COLO829 (cell line): ENCODE results near the gene HGD.
A peak's percentile ranks its signal among the peaks of the same experiment; 100 is the strongest.
"Not testable (repeated sequence)": the region's sequence is repeated elsewhere in the genome, so short reads cannot be mapped to it uniquely, and the experiment has no call there.

Experiments
- DNase-seq: peaks from one replicate; pipeline ENCODE4 v3.0.0; 2012; ENCODE audit warnings: low spot score

HGD gene, protein sequence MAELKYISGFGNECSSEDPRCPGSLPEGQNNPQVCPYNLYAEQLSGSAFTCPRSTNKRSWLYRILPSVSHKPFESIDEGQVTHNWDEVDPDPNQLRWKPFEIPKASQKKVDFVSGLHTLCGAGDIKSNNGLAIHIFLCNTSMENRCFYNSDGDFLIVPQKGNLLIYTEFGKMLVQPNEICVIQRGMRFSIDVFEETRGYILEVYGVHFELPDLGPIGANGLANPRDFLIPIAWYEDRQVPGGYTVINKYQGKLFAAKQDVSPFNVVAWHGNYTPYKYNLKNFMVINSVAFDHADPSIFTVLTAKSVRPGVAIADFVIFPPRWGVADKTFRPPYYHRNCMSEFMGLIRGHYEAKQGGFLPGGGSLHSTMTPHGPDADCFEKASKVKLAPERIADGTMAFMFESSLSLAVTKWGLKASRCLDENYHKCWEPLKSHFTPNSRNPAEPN

DNA sequence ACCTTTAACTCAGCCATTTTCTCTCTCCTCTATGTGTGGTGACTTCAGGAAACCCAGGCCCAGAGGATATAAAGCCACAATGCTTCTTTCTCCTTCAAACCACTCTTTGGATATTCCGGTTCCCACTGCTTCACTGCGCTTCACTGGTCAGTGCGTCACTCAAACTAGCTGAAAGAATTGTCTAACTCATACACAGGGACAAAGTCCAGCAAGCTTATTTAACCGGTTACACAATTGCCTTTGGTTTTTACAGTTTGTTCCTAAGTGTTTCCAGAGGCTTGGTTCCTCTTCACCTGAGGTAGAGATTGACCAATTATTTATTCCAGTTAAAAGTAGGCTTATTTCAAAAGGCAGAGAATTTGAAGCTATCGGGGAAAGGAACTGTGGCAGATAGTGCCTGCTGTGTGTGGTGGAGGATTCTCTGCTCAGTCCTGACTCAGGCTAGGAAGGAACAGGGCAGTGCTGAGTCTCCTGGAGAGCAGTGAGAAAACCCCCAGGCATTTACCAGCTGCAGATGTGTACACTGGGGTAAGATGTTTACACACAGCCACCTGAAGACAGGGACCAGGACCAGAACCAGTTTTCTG lies at the start of gene HGD:
Gene HGD (minus strand): TSS at position 145 of the 587 bp plus-strand sequence. CDS start 128 bp downstream, at position 17.
- DNase-seq: no peak

DNA sequence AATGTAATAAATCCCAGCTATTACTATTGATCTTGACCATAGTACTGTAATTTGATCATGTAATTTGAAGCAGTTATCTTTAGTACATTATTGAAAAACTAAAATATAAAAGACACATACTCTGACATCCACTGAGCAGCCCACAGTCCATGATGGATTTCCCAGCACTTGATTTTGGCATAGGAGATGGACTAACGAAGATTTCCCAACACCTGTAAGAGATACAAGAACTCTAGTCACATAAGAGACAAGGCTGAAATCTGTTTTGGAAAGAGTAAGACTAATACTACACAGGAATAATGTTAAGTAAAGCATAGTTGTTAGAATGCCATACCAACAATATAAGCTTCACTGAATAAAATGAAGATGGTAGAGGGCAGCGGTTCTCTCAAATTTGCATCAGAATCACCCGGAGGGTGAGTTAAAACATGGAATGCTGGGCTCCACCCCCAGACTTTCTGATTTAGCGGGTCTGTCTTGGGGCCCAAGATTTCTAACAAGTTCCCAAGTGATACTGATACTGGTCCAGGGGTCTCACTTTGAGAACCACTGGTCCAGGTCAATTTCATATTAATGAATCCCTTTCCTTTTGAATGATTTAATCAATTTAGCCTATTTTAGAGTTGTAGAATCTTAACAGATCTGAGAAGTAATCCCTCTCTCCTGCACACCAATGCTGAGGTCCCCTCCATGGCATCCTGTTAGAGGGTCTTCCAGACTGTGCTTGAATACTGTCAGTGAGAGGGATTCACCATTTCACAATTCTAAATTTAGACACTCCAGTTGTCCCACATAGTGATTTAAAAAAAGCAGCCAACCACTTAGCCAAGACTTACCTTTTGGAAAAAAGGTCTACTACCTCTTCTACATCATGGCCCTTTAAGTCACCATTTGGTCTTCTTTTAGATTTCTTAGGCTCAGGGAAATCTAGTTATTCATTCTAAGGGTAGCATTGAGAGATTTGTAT lies 48.8 kb upstream of the HGD start:
- DNase-seq: no peak

DNA sequence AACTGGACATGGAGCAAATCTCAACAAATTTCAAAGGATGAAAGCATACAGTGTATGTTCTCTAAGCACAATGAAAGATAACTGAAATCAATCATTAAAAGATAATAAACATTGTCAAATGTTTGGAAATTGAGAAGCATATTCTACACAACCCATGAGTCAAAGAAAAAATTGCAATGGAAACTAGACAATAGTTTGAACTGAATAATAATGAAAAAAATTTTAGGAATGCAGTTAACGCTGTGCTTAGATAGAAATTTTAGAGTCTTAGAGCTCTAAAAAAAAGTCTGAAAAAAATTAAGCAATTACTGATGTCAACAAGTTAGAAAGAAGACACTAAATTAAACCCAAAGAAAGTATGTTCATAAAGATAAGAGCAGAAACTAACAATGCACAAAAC lies 44.8 kb upstream of the HGD start:
- DNase-seq: no peak

DNA sequence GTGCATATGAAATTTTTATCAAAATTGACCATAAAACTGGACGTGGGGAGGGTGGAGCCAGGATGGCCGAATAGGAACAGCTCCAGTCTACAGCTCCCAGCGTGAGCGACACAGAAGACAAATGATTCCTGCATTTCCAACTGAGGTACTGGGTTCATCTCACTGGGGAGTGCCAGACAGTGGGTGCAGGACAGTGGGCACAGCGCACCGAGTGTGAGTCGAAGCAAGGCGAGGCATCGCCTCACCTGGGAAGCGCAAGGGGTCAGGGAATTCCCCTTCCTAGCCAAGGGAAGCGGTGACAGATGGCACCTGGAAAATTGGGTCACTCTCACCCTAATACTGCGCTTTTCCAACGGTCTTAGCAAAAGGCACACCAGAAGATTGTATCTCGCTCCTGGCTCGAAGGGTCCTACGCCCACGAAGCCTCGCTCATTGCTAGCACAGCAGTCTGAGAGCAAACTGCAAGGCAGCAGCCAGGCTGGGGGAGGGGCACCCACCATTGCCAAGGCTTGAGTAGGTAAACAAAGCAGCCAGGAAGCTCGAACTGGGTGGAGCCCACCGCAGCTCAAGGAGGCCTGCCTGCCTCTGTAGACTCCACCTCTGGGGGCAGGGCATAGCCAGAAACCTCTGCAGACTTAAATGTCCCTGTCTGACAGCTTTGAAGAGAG lies 37.3 kb upstream of the HGD start:
- DNase-seq: not testable (repeated sequence)

DNA sequence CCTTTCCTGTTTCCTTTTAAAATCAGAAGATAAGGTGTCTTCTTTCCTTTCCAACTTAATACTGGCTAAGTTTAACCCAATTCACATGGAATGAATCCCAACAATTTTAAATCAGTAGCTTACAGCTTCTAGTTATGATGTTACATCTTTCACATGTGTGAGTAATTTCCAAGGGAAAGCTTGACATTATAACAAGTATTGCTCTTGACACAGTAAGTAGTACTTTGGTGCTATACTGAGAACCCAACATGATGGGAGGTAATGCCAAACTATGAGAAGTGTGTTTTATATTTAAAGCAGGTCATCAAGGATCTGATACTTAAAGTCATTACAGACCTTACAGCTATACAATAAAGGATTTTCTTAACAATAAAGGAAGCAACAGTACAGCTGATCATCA lies 31.2 kb upstream of the HGD start:
- DNase-seq: no peak

DNA sequence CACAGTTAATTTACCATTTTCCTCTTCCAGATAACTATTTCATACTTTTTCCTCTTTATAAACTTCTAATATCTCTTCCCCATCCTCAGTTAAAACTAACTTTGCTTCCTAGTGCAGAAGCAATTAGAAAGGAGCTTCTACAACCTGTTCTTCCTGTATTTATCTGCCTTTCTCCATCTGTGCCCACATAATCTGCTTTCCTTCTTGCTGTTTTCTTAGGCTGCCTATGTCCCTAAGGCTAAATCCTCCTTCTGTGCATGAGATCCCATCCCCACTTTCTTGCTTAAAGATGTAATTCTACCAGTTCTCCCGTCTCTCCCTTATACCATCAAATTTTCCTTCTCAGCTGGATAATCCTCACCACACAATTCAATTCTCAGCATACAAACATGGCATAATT lies 28.3 kb upstream of the HGD start:
- no peak for DNase-seq

DNA sequence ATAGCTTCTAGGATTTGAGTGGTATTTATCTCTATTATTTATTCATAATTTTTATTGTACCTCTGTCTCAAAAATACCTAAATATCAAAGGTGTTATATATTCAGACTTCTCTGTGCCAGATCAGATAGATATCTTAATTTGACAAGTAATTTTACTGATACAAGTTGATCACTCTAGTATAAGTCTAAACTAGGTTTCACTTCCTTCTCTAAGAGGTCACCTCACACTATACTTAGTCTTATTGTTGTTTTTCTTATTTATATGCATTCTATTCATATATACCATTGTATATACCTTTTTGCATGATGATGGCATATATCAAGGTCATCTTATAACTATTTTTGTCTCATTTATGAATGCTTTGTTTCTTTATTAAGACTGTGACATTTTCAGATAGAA lies 26.4 kb upstream of the HGD start:
- no peak for DNase-seq

DNA sequence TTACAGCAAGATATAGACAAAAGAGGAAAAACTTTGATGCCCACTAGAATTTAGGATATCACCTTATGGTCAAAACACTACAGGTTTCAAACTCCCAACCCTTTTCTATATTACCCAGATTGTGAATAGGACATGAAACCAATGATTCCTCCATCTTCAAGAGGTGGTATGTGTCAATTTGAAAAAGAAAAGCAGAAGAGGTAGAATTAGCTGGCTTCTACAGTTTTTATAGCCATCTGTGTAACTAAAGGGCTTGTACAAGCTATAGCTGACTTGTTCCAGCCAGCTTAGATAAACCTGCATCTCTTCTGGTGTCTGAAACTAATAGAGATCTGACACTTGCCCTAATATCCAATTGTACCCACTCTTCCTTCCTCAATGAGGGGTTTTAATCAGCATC lies 24.9 kb upstream of the HGD start:
- no peak for DNase-seq

DNA sequence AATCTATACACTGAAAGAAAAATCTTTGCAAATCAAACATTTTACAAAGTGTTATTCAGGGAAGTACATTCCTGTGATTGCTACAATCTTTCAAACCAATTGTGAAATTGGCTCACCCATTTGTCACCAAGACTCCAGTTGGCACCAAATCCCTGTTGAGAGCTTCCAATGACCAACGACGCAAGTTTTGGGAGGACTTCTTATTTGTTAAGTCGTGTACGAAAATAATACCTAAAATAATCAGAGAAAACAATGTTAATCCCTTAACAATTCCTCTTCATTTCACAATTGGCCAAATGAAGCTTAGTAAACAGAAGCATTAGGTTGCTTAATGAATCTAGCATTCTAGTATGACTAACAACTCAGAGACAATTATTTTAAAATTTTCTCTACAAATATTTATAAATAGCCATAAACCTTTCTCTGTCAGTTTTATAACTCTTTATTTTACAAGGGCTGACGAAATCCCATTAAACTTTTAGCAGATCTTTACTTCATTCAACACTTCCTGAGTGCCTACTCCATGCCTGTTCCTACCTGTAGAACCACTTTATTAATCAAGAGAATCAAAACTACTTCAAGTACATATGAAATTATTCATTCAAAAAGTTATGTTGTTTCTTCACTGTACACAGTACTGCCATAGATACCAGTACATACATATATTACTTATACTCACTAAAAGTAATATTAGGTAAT lies 24.0 kb upstream of the HGD start:
- DNase-seq: no peak

DNA sequence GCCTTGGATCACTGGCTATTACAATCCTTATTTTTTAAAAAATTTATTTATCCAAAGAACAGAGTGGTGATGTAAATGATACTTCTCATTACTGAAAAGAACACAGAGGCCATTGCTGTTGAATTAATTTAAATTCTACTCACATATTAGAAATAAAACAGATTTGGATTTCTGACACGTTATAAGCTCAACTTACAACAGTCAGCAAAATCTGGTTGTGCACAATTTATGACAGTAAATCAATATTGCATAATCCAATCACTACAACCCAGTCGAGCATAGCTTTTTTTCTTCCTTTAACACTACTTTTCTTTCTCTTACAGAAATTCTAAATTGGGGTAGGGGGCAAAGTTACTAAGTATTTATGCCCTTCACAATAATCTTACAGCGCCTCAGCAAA lies 17.3 kb upstream of the HGD start:
- DNase-seq: no peak

DNA sequence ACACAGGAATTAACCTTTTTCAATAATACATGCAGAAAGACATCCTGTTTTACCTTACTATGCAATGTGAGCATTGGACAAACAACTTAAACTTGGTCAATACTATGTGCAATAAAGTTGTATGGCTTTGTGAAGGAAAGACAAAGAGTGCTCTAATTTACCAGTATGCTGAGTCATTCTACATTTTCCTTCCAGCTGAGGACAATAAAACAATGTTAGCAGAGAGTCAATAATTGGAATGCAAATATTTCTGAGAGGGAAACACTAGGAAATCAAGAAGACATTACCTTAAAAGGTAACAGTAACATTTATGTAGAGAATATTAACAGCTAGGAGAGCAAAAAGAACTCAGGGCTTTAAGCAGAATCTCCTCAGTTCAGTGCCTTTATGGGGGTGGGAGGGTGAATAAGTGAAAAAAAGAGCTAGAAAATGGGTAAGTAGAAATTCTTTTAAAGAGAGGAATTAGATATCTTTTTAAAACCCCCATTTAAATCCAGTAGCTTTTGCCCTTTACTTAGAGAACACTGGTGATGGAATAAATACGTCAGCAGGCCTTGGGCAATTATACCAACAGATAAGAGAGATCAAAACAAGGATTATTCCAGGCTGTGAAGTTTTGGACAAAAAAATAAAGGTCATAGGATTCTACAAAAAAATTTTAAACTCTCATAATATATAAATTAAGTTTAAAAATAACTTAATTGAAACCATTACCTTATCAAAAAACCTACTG lies 11.6 kb upstream of the HGD start:
- DNase-seq: peak; percentile 25

DNA sequence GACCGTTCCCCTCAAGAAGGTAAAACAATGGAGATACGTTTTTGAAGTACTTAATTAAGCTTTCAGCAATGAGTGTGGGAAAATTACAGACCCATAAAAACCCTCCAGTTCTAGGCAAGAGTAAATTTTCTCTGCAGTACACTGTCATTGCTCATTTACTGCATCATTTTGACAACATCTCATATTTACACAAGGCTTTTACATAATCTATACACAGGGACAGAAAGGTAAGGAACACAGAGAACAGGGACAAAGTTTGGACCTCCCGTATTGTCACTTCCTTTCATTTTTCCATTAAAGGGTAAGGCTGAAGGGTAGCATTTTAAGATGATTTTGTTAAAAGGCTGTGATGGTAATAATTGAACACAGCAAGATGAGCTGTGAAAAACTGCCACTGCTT lies 7.4 kb upstream of the HGD start:
- DNase-seq: no peak

DNA sequence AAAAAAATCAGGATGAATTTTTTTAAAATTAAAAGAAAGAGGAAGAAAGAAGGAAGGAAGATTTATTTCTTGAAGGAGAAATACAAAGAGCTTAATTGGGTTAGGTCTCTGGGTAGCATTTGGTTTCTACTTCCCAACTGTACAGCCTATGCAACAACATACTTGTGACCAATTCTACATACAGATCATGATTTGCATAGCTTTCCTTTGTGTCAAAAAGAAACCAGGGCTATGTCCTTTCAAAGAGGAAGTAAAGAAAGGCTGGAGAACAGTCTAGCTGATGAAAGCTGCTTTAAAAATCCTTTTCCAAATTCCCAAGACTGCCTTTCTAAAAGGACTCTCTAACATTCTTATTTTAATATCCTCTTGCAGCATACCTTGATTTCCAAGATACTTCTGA lies 6.1 kb upstream of the HGD start:
- DNase-seq: no peak

DNA sequence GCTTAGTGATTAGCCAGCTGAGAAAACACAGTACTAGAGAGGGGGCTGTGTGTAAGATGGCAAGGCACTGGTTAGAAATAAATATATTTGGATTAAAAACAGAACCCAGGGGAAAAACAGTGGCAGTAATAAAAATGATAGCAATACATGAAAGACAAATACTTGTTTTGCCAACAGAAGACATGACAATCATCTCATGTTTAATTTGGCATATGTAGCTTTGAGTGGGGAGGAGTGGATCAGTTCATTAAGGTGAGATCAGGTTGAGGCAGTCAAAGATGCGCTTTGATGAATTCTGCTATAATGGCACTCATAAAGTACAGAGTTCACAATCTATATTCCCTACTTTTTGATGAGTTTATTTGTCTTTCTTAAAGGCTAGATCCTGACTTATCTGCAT lies 3.4 kb upstream of the HGD start:
- DNase-seq: no peak

DNA sequence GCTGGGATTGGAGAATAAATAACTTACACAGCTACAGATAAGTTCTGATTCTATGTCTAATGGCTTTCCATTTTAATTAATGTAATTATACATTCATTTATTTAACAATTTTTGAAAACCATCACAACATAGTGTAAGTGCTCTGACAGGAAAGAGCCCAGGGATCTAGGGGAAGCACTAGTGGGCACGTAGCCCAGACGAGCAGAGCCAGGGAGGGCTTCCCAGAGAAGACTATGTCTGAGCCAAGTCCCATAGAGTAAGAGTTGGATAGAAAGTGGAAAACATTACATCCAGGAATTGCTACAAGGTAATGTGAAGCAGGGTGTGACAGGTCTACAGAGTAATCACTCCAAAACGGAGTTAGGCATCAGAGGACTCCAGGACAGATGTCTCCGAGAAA lies 2.9 kb upstream of the HGD start:
- no peak for DNase-seq

DNA sequence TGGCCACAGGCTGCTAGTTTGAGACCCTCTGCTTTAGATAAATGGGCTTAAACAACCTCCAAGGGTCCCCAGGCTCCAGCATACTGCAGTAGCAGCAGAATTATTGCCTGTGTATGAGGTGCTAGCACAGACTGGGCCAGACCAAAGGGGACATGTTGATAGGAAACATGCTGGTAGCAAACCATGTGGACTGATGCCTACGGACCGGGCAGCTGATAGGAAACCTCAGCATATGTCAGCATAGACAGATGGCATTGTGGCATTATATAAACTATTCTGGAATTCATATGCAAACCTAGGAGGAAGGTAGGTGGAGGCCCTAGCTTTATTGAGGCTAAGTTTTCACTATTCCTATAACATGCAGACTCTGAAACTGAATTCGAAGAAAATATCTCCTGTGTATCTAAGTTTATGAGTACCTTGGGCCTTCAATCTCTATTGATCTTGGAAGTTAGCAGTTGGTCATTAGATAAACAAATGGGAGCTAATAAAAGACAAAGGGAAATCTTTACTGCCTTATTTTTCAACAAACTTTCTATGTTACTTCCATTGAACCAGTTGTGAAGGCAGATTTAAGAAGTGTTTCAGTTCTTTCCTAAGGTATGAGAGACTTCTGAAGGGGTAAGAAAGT lies 1.7 kb upstream of the HGD start:
- DNase-seq: no peak

DNA sequence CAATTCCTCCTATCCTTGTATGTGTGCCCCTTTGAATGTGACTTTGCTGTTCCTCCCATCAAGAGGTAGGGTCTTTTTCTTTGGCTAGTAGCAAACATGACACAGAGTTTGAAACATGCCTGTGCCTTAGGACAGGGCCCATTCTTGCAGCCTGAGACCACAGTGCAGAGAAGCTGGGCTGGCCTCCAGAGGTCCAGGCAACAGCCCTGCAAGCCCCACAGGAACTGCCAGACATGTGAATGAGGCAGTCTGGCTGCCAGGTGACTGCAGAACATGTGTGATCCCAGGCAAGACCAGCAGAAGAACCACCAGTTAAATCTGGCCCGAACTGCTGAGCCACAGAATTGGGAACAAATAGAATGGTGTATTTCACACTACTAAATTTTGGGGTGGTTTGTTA lies 1.2 kb upstream of the HGD start:
- no peak for DNase-seq

DNA sequence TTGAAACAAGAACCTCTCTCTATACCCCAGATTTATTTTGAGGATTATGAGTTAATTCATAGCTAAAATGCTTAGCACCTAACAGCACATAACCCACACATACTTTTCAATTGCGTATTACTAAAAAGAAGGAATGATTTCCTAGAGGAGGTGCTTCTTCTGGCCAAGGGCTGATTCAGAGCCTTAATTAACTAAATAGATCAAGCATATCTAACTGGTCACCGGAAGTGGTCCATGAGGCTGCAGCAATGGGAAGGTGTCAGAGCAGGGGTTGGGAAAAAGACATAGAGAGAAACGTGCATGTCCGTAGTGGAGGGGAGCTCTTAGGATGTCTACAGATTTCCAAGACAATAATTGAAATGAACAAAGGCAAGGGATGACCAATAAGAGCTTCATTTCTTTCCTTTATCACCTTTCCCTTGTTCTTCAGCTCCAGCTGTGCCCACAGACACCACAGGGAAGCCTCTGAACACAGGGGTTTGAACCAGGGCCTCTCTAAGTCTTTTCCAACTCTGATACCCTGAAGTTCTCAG lies 467 bp downstream of the HGD start:
- no peak for DNase-seq

DNA sequence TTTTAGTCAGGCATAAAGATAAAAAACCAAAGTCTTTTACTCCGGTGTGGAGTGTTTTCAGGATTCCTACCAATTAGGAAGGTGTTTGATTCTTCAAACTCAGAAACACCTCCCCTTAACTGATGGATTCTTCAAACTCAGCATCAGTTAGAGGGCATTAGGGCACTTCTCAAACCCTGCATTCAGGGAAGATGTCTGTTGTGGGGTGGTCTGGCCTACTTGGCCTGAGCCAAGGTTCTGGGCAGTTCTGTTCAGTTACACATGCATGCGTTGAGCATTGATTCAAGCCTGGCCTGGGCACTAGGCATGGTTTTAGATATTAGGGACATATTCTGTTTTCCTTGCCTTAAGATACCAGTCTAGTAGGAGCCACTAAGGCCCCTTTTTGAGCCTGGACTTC lies 1.0 kb downstream of the HGD start:
- DNase-seq: no peak
